ENCODE results near the gene FMO1.
"Not testable (repeated sequence)": the region's sequence is repeated elsewhere in the genome, so short reads cannot be mapped to it uniquely, and the experiment has no call there.

The FMO1 gene

DNA sequence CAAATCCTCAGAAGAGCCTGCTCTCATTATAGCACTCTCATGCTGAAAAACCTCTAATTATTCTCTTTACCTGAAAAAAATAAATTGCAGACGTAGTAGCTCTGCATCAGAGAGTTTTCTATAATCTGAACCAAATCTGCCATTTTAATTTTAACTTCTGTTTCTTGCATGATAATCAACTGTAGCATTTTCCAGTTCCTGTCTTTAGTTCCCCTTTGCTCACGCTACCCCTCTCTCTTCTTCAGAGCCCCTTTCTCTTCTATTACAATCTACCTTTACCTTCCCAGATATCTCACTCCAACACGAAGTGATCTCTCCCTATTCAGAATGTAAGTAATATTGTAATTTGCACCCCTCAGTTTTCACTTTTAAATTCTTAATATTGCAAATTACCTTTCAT, 31.4 kb downstream of the FMO1 start:
- DNase-seq (ENCODE audit: low read depth, low spot score) = no peak

DNA sequence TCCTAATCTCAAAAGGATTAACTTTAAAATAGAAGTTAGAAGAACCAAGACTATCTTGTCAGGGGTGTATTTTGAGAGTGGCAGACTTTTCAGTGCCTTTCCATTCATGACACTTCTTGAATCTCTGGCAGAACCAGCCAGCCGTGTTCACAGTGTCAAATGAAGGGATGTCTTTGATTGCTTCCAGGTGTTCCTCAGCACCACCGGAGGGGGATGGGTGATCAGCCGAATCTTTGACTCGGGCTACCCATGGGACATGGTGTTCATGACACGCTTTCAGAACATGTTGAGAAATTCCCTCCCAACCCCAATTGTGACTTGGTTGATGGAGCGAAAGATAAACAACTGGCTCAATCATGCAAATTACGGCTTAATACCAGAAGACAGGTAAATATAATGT, 32.3 kb downstream of the FMO1 start:
- DNase-seq (ENCODE audit: low read depth, low spot score) = no peak

DNA sequence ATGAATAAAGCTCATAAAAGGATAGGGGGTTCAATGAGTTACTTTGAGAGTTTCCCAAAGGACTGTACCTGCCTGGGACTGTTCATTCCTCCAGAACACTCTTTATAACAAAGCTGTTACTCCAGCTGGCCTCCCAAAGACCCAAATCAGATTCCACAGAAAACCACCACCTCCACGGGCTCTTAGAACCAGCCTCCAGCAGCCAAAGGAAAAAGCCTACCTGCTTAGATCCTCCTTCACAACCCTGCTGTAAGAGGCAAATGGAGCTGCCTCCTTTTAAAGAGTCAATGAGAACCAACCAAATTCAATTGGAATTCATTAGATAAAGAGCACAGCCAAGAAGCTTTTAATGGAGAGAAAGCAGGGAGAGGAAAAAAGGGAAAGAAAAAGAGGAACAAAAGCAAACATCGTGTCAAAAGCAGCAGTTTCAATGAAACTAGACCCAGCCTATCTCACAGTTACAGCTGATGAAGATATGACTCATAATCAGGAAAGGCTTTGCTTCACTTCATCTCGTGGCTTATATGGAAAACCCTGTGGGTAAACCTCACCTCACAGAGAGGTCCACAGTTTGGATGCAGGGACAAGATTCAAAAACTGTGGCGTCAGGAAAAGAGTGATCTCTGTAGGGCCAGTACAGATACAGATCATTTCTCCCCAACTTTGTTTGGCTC, 37.9 kb downstream of the FMO1 start:
- DNase-seq (ENCODE audit: low read depth, low spot score) = peak; percentile 31

DNA sequence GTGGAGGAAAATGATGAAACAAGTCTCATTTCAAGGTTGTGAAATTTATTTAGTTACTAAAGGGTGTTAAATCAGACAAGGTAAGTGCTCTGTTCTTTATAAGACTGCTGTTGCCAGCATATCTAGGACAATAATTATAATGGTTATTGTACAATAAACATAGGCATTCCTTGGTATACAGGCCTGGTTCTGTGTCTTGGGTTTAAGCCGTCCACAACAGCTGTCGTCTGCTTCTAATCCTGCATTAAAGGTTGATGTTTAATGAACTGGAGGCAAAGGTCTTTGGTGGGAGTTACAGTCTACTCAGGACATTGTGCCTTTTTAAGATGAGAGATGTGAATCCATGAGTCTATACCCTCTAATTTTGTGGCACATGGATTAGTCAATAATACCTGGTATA, 42.3 kb downstream of the FMO1 start:
- no peak for DNase-seq (ENCODE audit: low read depth, low spot score)

DNA sequence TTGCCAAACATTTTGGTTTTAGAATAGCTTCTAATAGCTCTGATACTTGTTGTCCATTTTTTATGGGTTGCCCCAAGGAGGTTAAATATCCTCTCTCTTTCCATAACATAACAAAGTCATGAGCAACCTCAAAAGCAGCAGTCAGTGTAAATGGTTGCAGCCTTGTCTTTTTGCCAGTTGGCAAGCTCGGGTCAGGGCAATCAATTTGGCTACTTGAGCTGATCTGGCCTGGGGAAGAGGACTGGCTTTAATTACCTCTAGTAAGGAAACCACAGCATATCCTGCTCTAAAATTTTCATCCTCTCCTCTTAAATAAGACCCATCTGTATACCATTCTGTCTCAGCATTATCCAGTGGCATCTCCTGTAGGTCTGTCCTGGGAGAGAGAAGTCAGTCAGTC, 44.5 kb downstream of the FMO1 start:
- peak; percentile 23 for DNase-seq (ENCODE audit: low read depth, low spot score)

DNA sequence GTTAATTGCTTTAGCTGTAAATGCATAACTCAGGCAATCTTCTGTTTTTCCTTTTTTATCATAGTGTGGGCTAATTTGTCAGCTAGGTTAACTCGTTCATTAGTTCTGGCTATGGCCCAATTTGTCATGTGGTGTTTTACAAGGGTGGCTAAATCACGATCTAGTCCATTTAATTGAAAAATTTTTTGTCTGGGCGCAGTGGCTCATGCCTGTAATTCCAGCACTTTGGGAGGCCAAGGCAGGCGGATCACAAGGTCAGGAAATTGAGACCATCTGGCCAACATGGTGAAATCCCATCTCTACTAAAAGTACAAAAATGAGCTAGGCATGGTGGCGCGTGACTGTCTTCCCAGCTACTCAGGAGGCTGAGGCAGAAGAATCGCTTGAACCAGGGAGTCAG, 47.1 kb downstream of the FMO1 start:
- DNase-seq (ENCODE audit: low read depth, low spot score) = not testable (repeated sequence)

DNA sequence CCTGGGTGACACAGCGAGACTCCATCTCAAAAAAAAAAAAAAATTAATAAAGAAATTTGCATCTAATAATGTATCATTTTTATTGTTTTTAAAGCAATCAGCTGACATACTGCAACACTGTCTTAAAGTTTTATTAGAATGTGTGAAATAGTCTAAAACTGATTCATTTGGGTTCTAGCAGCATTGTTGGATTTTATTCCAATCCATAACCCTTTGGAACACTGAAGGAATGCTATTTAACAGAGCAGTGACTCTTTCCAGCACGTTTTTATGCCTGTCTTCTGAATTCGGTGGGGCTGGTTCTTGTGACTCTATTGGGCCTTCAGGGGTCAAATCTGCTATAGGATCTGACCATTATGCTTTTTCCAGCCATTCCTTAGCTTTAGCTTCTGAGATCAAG, 47.5 kb downstream of the FMO1 start:
- DNase-seq (ENCODE audit: low read depth, low spot score) = no peak

DNA sequence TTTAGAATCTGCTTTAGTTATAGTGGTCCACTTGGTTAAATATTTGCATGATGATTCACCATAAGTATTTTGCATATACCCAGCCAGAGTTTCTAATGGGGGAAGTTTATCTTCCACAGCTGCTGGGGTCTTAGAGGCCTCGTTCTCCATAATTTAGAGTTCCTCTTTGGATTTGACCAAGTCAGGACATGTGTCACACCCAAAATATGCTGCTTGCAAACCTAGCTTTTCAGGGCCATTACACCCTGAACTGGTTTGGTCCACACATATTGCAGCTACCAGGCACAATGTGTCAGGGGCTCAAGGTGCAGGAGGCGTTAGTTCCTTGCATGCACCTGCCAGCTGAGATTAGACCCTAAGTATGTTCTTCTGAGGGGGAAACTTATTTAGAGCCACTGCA, 48.6 kb downstream of the FMO1 start:
- DNase-seq (ENCODE audit: low read depth, low spot score) = no peak

DNA sequence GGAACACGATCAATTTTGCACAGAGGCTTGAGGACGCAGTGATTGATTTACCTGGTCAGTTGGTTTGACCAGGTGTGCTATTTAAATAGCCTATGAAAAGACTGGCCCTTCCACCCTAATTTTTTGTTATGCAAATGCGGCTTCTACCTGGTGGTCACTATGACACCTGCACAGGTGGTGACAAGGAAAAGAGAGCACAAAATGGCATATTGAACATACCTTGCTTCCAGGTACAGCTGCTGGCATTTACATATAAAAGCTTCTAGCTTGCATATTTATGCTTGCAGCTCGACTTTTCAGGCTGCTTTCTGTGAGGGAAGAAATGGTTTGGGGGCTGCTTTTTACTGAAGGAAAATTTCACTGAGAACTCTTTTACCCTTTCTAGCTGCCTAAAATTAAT, 50.4 kb downstream of the FMO1 start:
- DNase-seq (ENCODE audit: low read depth, low spot score) = no peak

DNA sequence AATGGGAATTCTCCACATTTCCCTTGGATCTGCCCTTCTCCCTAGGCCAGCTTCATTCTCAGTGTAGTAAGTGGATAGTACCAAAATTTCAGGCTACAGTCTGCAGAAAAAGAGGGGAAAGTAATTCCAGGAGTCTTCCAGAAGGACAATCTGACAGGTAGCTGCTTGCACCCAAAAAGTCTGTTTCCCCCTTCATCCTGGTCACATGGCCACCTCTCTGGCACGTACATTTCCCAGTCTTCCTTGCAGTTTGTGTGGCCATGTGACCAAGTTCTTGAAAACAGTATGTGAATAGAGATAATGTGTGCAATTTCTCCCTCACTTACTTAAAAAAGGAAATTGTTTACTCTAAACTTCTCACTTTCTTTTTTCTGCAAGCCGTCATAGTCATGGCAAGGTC, 51.0 kb downstream of the FMO1 start:
- DNase-seq (ENCODE audit: low read depth, low spot score) = no peak

DNA sequence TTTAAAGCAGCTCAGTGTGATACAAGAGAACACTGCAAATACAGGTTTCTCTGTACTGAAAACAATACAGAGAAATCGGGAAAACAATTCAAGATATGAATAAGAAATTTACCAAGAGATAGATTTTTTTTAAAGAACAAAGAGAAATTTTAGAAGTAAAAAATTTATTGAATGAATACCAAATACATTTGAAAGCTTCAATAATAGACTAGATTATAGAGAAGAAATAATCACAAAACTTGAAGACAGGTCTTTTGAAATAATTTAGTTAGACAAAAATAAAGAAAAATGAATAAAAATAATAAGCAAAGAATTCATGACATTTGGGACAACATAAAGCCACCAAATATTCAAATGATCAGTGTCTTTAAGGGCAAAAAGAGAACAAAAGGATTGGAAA, 52.1 kb downstream of the FMO1 start:
- DNase-seq (ENCODE audit: low read depth, low spot score) = no peak

DNA sequence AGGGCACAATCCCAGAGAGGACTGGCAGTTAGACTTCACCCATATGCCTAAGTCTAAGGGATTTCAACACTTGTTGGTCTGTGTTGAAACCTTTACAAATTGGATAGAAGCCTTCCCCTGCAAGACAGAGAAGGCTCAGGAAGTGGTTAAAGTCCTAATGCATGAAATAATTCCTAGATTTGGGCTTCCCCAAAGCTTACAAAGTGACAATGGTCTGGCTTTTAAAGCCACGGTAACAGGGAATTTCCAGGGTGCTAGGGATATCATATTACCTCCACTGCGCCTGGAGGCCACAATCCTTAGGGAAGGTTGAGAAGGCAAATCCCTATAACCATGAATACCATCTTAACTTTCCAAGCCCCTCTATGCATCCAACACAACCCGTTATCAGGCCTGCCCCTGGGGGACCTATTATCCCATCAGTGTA, 62.4 kb downstream of the FMO1 start:
- no peak for DNase-seq (ENCODE audit: low read depth, low spot score)

DNA sequence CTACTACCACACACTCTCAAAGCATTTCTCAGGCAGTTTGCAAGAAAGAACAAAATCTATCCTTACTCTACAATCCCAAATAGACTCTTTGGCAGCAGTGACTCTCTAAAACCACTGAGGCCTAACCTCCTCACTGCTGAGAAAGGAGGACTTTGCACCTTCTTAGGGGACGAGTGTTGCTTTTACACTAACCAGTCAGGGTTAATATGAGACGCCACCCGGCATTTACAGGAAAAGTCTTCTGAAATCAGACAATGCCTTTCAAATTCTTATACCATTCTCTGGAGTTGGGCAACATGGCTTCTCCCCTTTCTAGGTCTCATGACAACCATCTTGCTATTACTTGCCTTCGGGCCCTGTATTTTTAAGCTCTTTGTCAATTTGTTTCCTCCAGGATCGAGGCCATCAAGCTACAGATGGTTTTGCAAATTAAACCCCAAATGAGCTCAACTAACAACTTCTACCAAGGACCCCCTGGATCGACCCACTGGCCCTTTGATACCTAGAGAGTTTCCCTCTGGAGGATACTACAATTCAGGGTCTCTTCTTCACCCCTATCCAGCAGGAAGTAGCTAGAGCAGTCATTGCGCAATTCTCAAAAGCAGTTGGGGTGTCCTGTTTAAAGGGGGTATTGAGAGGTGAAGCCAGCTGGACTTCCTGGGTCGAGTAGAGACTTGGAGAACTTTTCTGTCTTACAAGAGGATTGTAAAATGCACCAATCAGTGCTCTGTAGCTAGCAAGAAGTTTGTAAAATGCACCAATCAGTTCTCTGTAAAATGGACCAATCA, 63.7 kb downstream of the FMO1 start:
- DNase-seq (ENCODE audit: low read depth, low spot score) = no peak

DNA sequence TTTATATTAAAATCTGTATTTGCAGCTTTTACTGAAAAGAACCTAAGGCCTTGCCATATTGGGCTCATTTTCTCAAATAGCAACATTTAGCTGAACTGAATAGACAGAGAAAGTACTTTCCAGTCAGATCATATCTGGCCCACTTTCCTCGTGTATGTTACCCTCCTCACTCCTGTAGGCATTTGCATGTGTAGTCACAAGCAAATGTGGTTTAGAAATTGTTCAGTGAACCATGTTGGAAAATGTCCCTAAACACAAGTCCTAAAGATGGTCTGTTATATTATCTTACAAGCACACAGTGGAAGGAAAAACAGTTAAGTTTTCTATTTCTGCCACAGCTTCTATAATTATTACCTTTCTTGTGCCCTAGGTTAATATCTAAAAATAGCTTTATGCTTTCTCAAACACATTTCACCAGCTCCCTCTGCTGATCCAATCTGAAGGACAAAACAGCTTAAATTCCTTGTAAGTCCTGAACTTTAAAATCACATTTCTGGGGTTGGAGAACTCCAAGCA, 65.1 kb downstream of the FMO1 start:
- DNase-seq (ENCODE audit: low read depth, low spot score) = no peak

DNA sequence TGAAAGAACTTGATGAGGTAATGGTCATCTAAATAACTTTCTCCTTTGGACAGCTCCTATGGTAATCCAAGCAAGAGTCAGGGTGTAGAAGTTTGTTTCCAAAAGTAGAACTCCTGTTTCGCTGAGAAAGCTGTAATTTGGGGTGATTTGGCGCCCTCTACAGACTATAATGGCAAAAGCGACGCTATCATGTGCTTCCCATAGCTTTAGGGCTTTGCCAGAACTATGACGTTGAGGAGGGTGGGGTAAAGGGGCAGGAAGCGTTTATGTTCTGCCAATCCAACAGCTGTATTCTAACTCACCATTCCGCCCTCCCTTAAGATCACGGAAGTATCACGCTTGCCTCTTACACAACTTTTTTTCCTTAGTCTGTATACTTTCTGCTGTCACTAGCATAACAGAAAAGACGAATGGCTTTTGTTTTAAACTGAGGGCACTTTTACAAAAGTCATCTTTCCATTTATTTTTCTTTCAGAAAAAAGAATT, 65.6 kb downstream of the FMO1 start, which contains the start of gene FMO4:
TSS of gene FMO4 (plus strand) at position 349 of the 486 bp plus-strand sequence. CDS start 5,643 bp downstream, outside the sequence.
- peak; percentile 98 for DNase-seq (ENCODE audit: low read depth, low spot score)

DNA sequence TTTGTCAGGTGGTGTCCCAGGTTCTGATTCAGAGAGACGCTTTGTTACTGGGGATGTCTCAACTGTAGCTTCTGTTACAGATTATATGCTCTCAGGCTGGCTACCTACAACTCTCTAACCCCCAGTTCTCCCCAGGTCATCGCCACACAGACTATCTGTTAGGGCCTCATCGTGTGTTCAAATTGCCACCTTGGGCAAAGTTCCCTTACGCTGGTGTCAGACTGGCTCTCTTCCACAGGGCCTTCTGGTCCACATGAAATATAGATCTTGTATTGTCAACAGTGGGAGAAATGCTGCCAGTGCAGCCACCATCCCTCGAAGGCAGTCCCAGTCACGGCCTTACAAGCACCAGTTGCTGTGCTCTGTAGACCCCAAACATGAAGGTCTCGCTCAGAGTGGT, 81.0 kb downstream of the FMO1 start:
- no peak for DNase-seq (ENCODE audit: low read depth, low spot score)

DNA sequence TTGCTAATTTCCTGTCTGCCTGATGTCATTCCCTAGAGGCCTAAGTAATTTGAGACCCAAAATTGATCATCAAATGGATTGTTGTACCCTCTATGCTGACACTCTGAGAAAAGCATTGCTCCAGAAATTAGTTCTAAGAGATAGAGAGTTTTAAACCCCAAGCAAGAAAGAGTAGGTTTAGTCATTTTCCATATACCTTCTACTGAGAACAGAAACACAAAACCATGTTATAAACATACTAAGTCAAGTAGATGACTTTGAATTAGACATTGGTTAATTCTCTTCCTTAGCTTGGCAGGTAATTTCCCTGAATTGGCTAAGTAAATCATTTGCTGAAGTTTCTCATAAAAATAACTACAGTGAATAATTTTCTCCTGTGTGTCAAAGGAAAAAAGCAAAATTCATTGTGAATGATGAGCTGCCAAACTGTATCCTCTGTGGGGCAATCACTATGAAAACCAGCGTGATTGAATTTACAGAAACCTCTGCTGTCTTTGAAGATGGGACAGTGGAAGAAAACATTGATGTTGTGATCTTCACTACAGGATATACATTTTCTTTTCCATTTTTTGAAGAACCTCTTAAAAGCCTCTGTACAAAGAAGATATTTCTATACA, 85.8 kb downstream of the FMO1 start:
- no peak for DNase-seq (ENCODE audit: low read depth, low spot score)

All from astrocyte of the hippocampus (primary cell).